Liver (tissue), 3 donors: ENCODE data around the gene OR52I1.

Experiments
- EGR1 ChIP-seq, 2 donors: IDR thresholded peaks; 2 replicates each; pipeline ENCODE4 v1.6.1; 2016 to 2018; ENCODE audit warnings: antibody characterized with exemption in 2 of 2, low read depth in 2 of 2
- FOXA2 ChIP-seq: IDR thresholded peaks from 2 replicates; pipeline ENCODE4 v1.6.1; 2016; ENCODE audit warnings: antibody characterized with exemption
- GABPA ChIP-seq, 2 donors: IDR thresholded peaks in 1 of 2; conservative IDR thresholded peaks in 1 of 2; 2 replicates each; pipeline ENCODE4 v1.6.1; 2016; ENCODE audit warnings: antibody characterized with exemption in 2 of 2, mild to moderate bottlenecking in 1 of 2, moderate library complexity in 1 of 2
- NR2F2 ChIP-seq: IDR thresholded peaks from 2 replicates; pipeline ENCODE4 v1.6.1; 2016; ENCODE audit warnings: antibody characterized with exemption
- RAD21 ChIP-seq, 2 donors: IDR thresholded peaks; 2 replicates each; pipeline ENCODE4 v1.6.1; 2016; ENCODE audit warnings: antibody characterized with exemption in 2 of 2, mild to moderate bottlenecking in 2 of 2
- RXRA ChIP-seq, 2 donors: IDR thresholded peaks; 2 replicates each; pipeline ENCODE4 v1.6.1; 2017 to 2018; ENCODE audit warnings: antibody characterized with exemption in 2 of 2, mild to moderate bottlenecking in 1 of 2
- SP1 ChIP-seq: IDR thresholded peaks from 2 replicates; pipeline ENCODE4 v1.6.1; 2018; ENCODE audit warnings: antibody characterized with exemption, mild to moderate bottlenecking
- TAF1 ChIP-seq: conservative IDR thresholded peaks from 2 replicates; pipeline ENCODE4 v1.6.1; 2016; ENCODE audit warnings: antibody characterized with exemption, mild to moderate bottlenecking
- YY1 ChIP-seq: IDR thresholded peaks from 2 replicates; pipeline ENCODE4 v1.6.1; 2016; ENCODE audit warnings: antibody characterized with exemption, mild to moderate bottlenecking
- TF ChIP-seq, protein P1 (sequence below): IDR thresholded peaks from 2 replicates; pipeline ENCODE4 v1.6.1; 2016; ENCODE audit warnings: antibody characterized with exemption
- TF ChIP-seq, protein P2 (sequence below): fragments of 150-350 bp; IDR thresholded peaks from 2 replicates; pipeline ENCODE4 v1.5.1; 2017; ENCODE audit warnings: improper control_type of control experiment, low read depth, low read length; ENCODE audit not compliant: missing input control
- TF ChIP-seq, protein P3 (sequence below): IDR thresholded peaks from 2 replicates; pipeline ENCODE4 v1.6.1; 2016; ENCODE audit warnings: antibody characterized with exemption
- TF ChIP-seq, protein P4 (sequence below): IDR thresholded peaks from 2 replicates; pipeline ENCODE4 v1.6.1; 2016; ENCODE audit warnings: antibody characterized with exemption, mild to moderate bottlenecking
- donor health status: healthy.
- donor health status: healthy.

DNA sequence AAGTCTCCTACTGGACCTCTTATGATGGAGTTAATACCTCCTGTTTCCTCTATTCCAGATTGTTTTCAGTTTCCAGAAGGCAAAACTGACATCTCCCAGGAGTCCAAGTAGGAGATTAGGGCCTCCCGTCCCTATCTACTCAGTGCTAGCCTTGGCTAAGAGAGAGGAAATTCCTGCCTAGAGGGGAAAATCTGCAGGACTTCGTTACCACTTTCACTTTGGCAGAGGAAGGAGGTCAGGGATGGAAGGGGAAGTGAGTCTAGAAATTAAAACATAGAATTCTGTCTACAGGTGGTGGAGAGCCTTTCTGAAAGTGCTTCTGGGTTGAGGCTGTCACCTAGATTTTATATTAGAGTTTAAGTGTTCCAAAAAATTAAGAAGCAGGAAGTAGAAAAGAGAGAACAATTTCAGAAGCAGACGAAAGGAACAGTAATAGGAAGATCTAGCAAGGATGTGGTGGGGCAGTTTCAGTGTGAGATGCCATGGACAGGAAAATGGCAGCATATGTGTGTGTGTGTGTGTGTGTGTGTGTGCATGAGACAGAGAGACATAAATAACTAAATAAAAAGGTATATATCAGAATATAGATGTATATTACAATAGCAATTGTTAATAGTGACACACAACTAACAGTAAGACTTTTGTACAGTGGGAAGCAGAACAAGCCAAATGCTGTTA is 16.6 kb downstream of the OR52I1 start:
- TF ChIP-seq, protein P1, sequence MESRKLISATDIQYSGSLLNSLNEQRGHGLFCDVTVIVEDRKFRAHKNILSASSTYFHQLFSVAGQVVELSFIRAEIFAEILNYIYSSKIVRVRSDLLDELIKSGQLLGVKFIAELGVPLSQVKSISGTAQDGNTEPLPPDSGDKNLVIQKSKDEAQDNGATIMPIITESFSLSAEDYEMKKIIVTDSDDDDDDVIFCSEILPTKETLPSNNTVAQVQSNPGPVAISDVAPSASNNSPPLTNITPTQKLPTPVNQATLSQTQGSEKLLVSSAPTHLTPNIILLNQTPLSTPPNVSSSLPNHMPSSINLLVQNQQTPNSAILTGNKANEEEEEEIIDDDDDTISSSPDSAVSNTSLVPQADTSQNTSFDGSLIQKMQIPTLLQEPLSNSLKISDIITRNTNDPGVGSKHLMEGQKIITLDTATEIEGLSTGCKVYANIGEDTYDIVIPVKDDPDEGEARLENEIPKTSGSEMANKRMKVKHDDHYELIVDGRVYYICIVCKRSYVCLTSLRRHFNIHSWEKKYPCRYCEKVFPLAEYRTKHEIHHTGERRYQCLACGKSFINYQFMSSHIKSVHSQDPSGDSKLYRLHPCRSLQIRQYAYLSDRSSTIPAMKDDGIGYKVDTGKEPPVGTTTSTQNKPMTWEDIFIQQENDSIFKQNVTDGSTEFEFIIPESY = no peak
- TF ChIP-seq, protein P2, sequence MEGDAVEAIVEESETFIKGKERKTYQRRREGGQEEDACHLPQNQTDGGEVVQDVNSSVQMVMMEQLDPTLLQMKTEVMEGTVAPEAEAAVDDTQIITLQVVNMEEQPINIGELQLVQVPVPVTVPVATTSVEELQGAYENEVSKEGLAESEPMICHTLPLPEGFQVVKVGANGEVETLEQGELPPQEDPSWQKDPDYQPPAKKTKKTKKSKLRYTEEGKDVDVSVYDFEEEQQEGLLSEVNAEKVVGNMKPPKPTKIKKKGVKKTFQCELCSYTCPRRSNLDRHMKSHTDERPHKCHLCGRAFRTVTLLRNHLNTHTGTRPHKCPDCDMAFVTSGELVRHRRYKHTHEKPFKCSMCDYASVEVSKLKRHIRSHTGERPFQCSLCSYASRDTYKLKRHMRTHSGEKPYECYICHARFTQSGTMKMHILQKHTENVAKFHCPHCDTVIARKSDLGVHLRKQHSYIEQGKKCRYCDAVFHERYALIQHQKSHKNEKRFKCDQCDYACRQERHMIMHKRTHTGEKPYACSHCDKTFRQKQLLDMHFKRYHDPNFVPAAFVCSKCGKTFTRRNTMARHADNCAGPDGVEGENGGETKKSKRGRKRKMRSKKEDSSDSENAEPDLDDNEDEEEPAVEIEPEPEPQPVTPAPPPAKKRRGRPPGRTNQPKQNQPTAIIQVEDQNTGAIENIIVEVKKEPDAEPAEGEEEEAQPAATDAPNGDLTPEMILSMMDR = no peak
- TF ChIP-seq EGR1 (IDR thresholded peaks at IDR 0.05; ENCODE audit: low read depth in 2 of 2) (no peak), FOXA2 (no peak), GABPA (IDR thresholded peaks at IDR 0.05 in 1 of 2, conservative IDR thresholded peaks at IDR 0.05 in 1 of 2) (no peak), NR2F2 (no peak), RAD21 (IDR thresholded peaks at IDR 0.05) (no peak), SP1 (no peak), YY1 (no peak), RXRA (IDR thresholded peaks at IDR 0.05) (no peak), TAF1 (no peak)
- TF ChIP-seq, protein P3, sequence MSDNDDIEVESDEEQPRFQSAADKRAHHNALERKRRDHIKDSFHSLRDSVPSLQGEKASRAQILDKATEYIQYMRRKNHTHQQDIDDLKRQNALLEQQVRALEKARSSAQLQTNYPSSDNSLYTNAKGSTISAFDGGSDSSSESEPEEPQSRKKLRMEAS = no peak
- TF ChIP-seq, protein P4, sequence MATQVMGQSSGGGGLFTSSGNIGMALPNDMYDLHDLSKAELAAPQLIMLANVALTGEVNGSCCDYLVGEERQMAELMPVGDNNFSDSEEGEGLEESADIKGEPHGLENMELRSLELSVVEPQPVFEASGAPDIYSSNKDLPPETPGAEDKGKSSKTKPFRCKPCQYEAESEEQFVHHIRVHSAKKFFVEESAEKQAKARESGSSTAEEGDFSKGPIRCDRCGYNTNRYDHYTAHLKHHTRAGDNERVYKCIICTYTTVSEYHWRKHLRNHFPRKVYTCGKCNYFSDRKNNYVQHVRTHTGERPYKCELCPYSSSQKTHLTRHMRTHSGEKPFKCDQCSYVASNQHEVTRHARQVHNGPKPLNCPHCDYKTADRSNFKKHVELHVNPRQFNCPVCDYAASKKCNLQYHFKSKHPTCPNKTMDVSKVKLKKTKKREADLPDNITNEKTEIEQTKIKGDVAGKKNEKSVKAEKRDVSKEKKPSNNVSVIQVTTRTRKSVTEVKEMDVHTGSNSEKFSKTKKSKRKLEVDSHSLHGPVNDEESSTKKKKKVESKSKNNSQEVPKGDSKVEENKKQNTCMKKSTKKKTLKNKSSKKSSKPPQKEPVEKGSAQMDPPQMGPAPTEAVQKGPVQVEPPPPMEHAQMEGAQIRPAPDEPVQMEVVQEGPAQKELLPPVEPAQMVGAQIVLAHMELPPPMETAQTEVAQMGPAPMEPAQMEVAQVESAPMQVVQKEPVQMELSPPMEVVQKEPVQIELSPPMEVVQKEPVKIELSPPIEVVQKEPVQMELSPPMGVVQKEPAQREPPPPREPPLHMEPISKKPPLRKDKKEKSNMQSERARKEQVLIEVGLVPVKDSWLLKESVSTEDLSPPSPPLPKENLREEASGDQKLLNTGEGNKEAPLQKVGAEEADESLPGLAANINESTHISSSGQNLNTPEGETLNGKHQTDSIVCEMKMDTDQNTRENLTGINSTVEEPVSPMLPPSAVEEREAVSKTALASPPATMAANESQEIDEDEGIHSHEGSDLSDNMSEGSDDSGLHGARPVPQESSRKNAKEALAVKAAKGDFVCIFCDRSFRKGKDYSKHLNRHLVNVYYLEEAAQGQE = no peak
